LNCaP clone FGC (cell line): ENCODE results near the gene HMGN3.
A peak's percentile ranks its signal among the peaks of the same experiment; 100 is the strongest.

Source experiments
- DNase-seq: peaks from one replicate; pipeline ENCODE4 v3.0.0-alpha.2; 2011; ENCODE audit warnings: low read depth
- H3K4me3 ChIP-seq: 2 replicates; pipeline ENCODE4 v1.5.1; 2011; ENCODE audit warnings: mild to moderate bottlenecking, low read depth, low read length, control low read depth
- TF ChIP-seq, protein P1 (sequence below): IDR thresholded peaks from 2 replicates; pipeline ENCODE4 v1.5.1; 2012; ENCODE audit warnings: mild to moderate bottlenecking; ENCODE audit not compliant: control insufficient read depth, insufficient read depth; ENCODE audit errors: extremely low read depth

The HMGN3 gene

GRCh38 chr6:79233611-79234149, 802 bp downstream of the HMGN3 start:
- TF ChIP-seq, protein P1, sequence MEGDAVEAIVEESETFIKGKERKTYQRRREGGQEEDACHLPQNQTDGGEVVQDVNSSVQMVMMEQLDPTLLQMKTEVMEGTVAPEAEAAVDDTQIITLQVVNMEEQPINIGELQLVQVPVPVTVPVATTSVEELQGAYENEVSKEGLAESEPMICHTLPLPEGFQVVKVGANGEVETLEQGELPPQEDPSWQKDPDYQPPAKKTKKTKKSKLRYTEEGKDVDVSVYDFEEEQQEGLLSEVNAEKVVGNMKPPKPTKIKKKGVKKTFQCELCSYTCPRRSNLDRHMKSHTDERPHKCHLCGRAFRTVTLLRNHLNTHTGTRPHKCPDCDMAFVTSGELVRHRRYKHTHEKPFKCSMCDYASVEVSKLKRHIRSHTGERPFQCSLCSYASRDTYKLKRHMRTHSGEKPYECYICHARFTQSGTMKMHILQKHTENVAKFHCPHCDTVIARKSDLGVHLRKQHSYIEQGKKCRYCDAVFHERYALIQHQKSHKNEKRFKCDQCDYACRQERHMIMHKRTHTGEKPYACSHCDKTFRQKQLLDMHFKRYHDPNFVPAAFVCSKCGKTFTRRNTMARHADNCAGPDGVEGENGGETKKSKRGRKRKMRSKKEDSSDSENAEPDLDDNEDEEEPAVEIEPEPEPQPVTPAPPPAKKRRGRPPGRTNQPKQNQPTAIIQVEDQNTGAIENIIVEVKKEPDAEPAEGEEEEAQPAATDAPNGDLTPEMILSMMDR: peak; percentile 24; the same call in 1 of the 2 replicates
- peak overlapping the region; percentile 95 for H3K4me3 ChIP-seq

DNA sequence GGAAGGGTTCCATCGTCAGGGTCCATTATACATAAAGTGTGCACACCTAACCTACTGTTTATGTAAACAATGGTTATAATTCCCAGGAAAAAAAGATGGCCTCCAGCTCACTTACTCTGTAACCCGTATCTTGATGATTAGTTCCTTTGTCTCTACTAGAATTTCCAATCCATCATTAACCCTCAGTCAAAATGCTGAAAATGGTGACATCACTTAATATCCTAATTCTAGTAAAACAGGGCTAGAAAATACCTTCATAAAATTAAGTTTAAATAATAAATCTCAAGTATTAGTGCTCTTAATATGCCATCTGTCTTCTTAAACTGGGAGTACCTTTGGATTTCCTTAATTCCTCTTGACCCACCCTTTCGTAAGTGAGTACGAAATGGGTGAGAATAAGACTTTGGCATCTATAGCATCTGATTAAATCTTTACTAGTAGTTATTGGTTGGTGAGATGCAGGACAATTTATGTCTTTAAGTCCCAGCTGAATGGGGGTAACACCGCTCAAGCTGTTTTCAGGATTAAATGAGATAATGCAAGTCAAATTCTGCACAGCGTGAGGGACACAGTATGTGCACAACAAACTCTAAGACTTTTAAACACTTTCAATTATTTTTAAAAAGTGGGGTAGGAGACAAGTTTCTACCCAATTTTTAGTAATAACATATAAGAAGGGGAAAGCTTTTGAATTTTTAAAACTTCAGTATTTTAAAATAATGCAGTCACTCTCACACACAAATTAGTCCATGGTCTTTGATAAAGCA, 1.6 kb downstream of the HMGN3 start:
- peak overlapping the region; percentile 95 for H3K4me3 ChIP-seq
- TF ChIP-seq, protein P1: no peak
- DNase-seq: no peak

More at GRCh38 chr6:79233611-79234149, 802 bp downstream of the HMGN3 start:
- peak; percentile 48 for DNase-seq

DNA sequence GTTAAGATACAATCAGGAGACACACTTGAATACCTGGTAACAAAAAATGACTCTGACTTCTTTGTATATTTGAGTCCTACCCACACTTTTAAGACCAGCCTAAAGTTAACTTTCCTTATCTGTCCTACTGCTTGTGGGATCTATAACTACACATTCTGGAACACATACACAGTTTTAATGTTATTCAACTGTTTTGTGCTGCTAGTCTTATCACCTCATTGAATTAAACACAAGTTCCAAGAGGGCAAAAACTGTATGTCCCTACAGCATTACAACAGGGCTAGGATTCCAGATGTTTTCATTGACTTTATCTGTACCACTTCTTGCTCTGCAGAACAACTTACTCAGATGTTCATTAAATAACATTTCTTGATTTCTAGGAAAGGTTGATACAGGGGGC, 2.8 kb downstream of the HMGN3 start:
- H3K4me3 ChIP-seq: no peak overlapping the region
- no peak for DNase-seq
- TF ChIP-seq, protein P1: no peak

GRCh38 chr6:79231101-79231500, 3.4 kb downstream of the HMGN3 start:
- TF ChIP-seq, protein P1: no peak
- no peak for DNase-seq
- no peak overlapping the region for H3K4me3 ChIP-seq

DNA sequence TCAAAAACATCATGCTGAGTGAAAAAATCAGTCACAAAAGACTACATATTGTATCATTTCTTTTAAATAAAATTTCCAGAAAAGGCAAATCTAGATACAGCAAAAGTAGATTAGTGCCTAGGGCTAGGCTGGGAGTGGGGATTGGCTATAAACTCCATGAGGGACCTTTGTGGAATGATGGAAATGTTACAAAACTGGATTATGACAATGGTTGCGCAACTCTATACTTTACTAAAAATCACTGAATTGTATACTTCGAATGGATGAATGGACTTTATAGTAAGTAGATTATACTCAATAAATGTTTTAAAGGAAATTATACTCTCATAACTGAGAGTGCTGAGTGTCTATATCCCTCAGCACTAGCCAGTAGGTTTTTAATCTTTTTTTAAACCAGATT, 4.3 kb downstream of the HMGN3 start:
- DNase-seq: no peak
- TF ChIP-seq, protein P1: no peak

GRCh38 chr6:79227445-79227844, 7.0 kb downstream of the HMGN3 start:
- TF ChIP-seq, protein P1: no peak
- DNase-seq: no peak
- no peak overlapping the region for H3K4me3 ChIP-seq

More for the DNA sequence above, 4.3 kb downstream of the HMGN3 start:
- H3K4me3 ChIP-seq: no peak overlapping the region
